GM21737 (cell line): ENCODE data around the gene SGIP1.

Source experiments
- ATAC-seq: cut with Tn5 transposase; IDR thresholded peaks from one replicate; pipeline ENCODE4 v1.9.1; 2021; ENCODE audit warnings: mild to moderate bottlenecking, moderate library complexity; ENCODE audit not compliant: unreplicated experiment

SGIP1 gene

DNA sequence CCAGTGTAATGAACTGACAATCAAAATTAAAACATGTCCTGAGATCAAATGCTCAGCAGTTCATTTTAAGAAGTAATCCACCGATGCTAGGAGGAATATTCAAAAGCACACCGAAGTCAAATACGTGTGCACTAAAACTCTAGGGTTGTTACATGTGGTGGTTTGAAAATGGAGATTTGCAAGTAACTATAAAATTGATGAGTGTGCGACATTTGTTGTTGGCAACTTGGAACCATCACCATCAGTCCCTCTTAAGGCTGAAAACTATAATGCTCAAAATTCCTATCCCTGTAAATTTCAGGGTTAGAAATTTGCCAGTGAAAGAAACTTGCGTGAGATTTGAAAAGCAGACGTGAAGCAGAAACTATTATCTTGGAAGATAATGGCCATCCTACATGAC is 13.3 kb upstream of the SGIP1 start:
- ATAC-seq = no peak

DNA sequence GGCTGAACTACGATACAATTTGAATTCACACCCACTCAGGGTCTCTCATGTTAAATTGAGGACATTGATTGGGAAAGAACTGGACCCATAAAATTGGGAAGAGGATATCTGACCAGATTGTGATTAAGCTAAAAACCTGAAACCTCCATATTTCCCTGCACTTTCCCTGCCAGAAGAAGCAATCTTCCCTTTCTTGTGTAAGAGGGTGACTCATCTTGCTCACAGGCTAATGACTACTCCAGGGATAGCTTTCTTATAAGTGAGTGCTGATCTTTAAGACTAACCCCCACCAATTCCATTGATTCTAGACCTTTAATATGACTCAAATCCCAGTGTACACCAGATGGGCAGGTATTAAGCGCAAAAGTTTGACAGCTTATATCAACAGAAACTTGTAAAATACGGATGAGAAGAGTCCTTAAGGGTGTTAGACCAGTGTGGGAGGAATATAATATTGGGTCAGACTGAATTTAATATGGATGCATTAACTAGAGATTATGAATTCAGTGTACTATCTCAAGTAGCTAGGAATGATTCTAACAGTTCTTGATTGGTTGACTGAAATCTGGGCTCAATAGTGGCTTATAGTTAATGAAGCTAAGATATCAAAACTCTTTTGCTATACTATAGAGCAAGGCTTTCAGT is 12.1 kb upstream of the SGIP1 start:
- no peak for ATAC-seq

DNA sequence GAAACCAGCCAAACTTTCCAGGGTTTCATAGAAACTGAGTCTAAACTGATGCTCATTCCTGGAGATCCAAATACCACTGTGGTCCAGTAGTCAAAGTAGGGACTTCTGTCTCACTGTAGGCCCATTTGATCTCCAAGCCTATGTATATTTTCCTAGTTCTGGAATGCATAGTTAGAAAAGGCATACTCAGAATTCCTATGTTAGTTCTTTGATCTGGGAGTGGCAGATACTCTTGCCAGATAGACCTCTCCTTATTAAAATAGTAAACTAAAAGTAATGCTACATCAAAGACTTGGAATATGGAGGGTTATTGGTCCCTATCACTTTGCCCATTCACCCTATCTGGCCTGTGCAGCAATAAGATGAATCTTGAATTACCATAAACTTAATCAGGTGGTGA is 10.4 kb upstream of the SGIP1 start:
- no peak for ATAC-seq

DNA sequence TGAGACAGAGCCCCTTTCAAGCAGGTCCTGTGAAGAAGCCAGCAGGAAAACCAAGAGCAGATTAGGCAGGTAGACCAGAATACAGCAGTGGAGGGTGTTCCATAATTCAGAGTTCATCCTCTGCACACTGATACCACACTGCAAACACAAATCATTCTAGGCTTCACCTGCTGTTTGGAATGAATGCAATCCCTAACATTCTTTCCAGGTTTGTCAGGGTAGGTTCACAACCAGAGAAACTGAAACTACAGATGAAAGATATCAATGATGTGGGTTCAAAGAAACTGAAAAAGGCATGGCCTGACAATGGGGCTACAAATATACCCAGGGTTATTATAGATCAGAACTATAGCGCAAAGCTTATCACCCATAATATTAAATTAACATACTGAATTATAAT is 8.9 kb upstream of the SGIP1 start:
- no peak for ATAC-seq

DNA sequence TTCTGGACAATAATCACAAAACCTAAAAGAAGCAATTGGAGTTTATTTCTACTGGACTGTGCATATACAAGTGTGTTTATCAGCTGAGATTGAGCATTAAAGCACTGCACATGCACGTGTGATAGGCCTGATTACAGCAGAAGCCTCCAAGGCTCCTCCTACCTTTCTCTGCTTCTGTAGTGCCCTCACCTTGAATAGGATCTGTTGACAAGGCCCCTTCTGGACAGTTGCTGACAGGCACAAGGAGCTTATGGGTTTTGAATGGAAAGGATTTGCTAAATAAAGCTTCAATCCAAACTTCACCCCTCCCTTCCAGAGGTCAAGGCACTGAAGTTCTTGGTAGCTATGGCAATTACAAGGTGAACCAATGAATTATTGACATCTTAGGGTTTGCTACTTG is 7.9 kb upstream of the SGIP1 start:
- ATAC-seq = no peak

DNA sequence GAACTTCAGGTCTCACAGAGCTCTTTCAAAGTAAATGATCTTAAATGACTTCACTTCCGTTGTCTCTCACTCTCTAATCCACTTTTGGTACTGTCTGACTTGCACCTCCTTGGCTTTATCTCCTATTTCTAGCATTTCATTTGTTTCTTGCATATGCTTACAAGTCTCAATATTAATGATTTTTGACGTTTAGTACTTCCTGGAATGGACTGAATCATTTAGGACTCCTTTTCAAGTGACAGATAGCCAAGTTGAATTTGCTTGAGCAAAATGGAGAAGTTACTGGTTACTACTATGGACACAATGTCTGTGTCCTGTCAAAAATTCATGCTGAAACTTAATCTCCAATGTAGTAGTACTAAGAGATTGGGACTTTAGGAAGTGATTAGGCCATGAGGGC is 7.0 kb upstream of the SGIP1 start:
- ATAC-seq = no peak

DNA sequence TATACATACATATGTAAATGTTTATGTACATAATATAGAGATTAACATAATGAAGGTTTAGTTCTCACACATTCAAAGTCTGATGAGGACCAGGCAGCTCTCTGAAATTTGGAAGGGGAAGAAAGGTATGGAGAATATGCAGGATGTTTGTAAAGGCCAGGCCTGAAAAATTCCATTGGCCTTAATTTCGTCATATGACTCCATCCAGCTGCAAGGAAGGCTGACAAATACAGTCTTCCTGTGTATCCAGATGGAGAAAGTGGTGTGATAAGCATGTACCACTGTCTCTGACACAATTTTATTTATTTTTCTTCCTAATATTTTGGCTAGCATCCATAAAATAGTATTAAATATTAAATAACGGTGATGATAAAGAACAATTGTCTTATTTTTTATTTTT is 6.3 kb upstream of the SGIP1 start:
- no peak for ATAC-seq

DNA sequence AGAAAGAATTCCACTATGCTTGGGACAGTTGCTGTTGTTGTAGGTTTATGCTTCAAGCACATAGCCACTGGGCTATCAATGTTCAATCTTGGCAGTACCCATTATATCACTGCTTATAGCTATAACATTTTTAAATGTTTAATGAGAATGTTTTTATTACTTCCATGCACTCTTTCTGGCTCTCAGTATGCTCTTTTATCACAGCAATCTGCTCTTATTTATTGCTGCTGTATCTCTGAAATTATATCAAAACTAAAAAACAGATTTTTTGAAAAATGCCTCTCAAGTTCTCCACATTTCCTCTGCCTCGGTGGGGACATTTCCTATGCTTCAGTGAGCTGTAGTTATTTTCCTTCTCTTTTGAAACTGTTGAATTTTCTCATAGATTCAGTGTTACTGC is 5.4 kb upstream of the SGIP1 start:
- ATAC-seq = no peak

DNA sequence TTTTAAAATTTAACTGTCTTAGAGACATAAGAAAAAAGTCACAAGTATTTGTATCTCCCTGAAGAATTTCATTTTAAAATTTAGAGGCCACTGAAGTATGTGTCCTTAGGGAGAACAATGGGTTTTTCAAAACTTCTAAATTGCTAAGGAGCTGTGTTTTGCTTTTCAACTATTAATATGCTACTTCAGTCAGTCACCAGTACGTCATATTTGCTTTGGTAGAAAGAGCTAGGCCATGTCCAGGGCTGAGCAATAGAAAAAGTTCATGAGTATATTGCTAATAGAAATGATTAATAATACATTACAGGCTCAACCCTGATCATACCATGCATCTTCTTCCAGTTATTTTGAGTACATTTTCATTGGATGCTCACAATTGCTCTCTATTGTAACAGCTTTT is 1.7 kb upstream of the SGIP1 start:
- ATAC-seq = no peak

DNA sequence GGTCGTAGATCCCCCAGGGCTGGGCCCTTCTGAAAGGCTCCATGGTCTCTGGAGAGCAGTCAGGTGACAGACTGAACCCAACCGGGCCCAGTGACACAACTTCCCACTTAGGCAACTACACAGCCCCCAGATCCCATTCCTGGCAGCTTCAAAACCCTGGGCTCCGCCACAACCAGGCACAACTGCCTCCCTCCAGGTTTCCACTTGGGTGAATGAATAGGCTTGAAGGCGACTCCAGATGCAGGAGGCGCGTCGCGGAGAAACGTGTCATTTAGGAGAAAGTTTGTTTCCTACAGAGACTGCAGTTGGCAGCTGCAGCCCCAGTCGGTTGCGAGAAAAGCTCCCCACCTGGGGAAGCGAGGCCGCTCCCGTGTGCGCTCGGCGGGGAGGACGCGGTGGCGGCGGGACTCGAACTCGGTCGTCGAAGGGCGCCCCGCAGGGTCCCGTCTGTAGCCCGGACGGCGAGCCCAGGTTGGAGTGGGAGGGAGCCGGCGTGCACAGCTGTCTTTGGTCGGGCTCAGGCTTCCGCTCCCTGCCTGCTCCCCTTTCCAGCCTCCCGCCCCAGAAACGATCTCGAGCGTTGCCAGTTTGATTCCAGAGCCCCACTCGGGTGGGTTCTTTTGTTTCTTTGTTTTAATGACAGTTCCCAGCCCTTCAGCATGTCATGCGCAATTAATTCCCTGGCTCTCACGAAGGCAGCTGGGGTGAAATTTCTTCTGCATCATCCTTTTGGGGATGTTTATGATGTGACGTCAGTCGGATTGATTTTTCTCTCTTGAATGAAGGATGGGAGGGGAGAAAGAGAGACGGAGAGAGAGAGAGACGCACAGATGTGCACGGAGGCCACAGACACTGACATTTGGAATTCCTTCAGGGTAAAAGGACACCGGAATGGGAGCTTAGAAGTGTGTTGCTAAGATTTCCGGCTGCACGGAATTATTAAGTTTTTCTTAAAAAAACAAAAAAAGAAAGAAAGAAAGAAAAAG is 862 bp upstream of the SGIP1 start:
- ATAC-seq = no peak

DNA sequence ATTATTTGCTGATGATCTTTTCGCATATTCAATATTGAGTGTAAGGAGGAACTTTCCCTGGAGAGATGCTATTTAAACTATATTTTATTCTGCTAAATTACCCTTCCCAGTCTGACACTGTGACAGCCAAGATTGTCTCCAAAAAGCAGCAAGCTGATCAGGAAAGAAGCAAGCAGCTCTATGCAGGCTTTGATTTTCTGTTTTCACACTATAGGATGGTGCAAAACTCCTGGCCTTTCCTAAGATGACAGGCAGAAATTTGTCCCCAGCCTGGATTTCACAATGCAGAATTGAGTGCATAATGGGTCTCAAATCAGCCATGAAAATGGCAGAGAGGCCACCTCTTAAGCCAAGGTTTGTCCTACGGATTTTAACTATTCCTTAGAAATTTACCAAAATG is 1.1 kb downstream of the SGIP1 start:
- ATAC-seq = no peak

DNA sequence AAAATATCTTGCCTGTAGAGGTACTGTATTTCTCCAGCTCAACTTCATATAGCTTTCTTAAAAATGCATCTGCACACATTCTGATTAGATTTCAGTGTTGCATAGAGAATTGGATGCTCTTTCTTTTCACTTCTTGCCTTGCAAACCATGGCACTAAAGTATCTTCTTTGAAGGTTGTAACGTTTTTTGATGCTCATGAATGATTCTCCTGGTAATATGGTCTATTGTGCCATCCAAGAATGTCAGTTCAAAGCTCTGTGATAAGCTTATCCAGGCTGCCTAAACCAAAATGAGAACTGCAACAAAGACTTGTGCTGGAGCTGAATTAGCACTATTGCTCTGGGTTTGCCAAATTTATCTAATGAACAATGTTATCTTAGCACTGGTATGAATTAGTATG is 1.9 kb downstream of the SGIP1 start:
- no peak for ATAC-seq

DNA sequence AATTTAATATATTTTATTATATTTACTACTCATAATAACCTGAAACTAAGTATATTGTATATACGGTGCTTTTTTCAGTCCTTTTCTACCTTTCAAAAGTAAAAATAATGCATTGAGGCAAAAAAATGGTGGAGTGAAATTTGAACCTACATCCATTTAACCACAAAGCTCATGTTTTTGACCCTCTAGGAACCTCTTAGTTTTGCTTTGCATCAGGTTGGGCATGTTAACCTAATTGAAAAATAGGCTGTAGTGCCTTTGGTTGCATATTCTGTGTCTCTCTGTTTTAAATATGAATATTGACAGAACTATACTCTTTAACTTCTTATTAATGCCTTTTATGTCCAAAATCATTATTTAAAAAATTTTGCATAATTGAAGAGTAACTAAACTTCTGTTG is 3.8 kb downstream of the SGIP1 start:
- no peak for ATAC-seq

DNA sequence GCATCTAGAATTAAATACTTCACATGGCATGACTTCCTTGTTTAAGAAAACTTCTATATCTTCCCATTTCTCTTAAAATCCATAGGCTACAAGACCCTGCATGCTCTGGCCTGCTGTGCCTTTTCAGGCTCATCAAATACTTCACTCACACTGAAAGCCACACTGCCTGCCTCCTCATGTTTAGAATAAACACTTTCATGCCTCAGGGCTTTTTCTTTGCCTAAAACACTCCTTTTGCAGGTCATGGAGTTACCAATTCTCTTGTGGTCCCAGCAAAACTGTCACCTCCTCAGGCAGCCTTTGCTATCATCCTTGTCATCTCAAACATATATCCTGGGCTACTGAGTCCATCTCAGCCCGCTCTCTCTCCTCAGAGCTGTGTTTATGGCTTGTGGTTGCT is 5.5 kb downstream of the SGIP1 start:
- ATAC-seq = no peak

DNA sequence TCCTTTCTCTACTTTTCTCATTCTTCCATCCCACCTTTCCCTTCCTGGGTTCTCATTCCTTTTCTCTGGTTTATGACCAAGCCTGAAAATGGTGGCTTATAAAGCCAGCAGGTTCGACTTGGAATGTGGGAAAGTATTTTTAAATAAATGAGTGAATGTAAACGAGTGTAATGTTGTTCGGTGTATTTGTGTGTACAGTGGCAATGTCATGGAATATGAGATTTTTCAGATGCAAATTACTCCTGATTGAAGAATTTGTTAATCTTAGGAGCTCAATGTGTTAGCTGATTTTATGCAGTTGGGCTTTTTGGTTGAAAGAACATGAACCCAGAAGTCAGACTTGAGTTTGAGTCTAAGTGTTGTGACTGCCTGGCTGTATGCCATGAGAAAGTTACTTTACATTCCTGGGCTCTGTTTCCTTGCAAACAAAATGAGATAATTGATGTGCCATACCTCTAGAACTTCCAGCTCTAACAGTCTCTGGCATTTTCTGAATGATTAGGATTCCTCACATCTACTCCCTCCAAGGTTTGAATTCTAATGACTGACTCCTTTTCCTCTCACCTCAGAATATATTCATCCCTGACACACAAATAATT is 6.6 kb downstream of the SGIP1 start:
- ATAC-seq = no peak

DNA sequence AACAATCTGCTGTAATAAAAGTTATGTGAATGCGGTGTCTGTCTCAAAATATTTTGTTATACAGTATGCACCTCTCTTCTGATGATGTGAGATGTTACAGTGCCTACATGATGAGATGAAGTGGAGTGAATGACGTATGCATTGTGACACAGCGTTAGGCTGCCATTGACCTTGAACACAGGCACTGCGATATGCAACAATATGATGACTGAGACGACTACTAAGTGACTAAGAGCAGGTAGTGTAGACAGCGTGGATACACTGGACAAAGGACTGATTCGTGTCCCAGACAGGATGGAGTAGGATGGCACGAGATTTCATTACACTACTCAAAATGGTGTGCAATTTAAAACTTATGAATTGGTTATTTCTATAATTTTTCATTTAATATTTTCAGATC is 8.4 kb downstream of the SGIP1 start:
- no peak for ATAC-seq

DNA sequence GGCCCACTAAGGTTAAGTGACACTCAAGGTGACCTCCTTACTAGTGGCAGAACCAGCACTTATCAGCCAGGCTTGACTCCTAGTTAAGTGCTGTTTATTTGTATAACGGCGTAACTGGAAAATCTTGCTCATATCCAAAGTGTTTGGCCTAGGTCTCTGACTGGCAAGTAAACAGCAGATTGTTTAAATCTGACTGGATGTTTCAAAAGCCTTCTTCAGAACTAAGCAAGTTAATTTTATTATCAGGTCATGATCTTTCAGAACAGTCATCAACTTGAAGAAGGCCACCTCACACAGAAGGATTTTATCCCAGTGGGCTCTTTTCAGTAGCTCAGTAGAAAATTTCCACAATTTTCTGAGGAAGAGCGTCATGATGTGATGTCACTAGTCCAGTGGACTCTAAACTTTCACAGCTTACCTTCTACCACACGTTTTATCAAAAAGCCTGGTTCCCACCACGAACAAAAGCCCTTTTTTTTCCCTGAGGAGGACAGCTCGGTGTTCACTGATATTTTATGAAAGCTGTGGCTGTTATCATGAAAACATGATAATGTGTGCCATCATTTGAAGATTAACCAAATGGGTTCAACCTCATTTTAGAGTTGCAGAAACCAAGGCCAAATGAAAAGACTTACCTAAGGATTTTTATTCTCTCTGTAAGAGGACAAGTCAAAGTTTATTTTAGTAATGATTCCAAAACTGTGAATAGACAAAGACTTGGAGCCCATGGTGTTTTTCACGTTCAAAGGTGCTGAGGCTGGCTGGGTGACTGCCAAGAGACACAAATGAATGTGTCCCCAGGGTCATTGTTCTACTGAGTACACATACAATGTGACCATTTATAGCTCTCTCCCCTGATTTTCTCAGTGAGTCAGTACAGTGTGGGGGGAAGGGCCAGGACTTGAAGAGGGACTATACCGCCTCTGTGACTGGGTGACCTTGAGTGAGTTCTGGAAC is 9.1 kb downstream of the SGIP1 start:
- ATAC-seq = no peak

DNA sequence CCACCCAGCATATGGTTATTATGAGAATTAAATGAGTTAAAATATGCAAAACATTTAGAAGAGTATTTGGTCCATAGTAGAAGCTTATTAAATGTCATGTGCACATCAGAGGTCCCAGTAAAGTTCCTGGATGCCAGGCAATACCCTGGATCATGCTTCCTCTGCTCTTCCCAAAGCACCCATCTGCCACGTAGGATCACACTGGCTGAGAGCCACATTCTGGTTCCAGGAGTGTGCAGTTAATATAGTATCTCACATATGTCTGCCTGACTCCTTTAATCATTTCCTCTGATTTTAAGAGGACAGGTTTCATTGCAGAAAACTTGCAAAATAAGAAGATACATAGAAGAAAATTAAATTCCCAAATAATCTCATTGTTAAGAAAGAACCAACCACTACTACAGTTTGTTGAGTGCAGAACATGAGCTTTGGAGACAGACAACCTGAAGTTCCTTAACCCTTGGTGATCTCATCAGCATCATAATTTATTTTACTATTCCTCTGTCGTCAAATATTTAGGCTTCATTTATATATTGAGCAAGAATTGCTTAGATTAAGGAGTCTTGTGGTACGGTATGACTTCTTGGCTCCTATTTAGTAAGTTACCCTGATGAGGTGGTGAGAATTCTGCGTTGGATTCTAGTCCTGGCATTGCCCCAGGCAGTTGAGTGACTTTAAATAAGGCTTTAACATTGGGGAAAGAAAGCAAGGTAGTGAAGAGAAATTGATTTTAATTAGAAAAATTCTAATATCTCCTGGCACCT is 12.3 kb downstream of the SGIP1 start:
- ATAC-seq = no peak

DNA sequence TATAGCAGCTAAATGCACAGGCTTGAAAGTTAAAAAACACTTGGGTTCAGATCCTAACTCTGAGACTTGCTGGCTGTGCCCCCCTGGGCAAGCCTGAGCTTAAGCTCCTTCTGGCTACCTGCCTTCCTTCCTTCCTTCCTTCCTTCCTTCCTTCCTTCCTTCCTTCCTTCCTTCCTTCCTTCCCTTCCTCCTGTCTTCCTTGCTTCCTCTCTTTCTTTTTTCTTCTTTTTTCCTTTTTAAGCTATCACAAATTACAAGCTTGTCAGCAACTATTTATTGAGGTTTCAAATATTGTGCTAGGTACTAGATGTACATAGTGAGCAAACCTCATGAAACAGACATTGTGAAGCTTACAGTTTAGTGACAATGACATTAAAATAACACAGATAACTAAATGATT is 15.1 kb downstream of the SGIP1 start:
- no peak for ATAC-seq

DNA sequence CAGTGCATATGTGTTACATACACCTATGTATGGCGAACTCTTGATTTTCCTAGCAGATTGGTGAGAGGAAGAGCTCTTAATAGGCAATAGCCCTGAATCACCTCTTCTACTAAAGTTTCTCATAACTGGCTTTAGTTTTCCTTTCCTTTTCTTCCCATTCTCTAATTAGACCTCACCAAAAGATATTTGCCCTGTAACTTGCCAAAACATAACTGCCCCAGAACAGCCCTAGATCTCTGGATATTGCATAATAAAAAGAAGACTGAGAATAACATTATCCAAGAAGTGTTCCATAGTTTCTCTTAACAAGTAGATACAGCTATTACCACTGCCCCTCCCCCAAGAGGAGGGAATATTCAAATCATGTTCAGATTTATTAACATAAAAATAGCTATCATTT is 16.3 kb downstream of the SGIP1 start:
- no peak for ATAC-seq
